Measurements from ENCODE around the gene RPS8. TPM values are rescaled to one million over a fixed set of nuclear protein-coding genes. Genes with fewer than 3 reads are reported as not detected.
A peak's percentile ranks its signal among the peaks of the same experiment; 100 is the strongest.

Gene RPS8
- total RNA-seq, 2 donors from 2014 or later, result 2,014 to 2,050 TPM

DNA sequence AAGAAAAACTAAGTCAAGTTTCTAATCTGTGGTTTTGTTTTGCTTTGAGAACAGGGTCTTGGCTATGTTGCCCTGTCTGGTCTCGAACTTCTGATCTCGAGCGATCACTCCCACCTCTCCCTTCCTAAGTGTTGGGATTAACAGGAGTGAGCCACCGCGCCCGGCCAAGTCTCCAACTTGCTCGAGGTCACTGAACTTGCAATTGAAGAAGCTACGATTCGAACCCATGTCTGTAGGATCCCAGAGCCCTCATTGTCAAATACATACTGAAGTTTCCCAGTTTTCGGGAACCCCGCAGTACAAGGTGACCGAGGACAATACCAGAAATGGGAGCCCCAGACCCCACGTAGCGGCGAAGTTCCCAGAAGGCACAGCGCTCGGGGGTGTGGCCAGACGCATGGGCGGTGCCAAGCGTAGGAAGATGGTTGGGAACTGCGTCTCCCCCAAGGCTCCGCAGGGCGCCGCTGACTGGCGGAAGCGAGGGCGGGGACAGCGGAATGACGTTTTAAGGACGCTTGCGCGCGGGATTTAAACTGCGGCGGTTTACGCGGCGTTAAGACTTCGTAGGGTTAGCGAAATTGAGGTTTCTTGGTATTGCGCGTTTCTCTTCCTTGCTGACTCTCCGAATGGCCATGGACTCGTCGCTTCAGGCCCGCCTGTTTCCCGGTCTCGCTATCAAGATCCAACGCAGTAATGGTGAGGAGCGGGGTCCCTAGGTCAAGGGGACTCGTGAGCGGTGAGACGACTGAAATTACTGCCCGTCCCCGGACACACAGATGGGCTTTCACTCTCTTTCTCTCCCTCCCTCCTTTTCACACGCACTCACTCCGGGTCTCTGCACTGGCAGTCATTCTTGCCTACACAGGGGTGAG lies 35.8 kb upstream of the RPS8 start, which contains the start of gene KIF2C:
Gene KIF2C (plus strand): TSS at position 531 of the 872 bp plus-strand sequence. CDS start 96 bp downstream, at position 627.
- H3K27ac ChIP-seq (ENCODE audit: low read depth, low read length), result peak within 1 kb of the TSS; percentile 1
- H3K27me3 ChIP-seq (ENCODE audit: control insufficient read depth, insufficient read depth, low read length, poor library complexity, severe bottlenecking), result no peaks in the 10 kb centered on the region
- peaks cover 25% of the 10 kb centered on the region for H3K36me3 Mint-ChIP-seq (ENCODE audit: low read depth)
- peaks cover 7% of the 10 kb centered on the region for H3K4me1 Mint-ChIP-seq
- peak within 1 kb of the TSS; percentile 95 for H3K4me3 Mint-ChIP-seq
- peaks cover 23% of the 10 kb centered on the region for H3K36me3 ChIP-seq (ENCODE audit: control insufficient read depth, insufficient read depth, low read length)
- H3K4me3 ChIP-seq (ENCODE audit: low read length), result peak within 1 kb of the TSS; percentile 100
- H3K9me3 ChIP-seq (ENCODE audit: control insufficient read depth, low read length), result no peaks in the 10 kb centered on the region
- H3K9ac ChIP-seq (ENCODE audit: extremely low read depth, low read length, poor library complexity, severe bottlenecking), result peak within 1 kb of the TSS; percentile 90
- TF ChIP-seq, protein P1, sequence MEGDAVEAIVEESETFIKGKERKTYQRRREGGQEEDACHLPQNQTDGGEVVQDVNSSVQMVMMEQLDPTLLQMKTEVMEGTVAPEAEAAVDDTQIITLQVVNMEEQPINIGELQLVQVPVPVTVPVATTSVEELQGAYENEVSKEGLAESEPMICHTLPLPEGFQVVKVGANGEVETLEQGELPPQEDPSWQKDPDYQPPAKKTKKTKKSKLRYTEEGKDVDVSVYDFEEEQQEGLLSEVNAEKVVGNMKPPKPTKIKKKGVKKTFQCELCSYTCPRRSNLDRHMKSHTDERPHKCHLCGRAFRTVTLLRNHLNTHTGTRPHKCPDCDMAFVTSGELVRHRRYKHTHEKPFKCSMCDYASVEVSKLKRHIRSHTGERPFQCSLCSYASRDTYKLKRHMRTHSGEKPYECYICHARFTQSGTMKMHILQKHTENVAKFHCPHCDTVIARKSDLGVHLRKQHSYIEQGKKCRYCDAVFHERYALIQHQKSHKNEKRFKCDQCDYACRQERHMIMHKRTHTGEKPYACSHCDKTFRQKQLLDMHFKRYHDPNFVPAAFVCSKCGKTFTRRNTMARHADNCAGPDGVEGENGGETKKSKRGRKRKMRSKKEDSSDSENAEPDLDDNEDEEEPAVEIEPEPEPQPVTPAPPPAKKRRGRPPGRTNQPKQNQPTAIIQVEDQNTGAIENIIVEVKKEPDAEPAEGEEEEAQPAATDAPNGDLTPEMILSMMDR (conservative IDR thresholded peaks at IDR 0.05), result no peak
- H3K27me3 Mint-ChIP-seq (ENCODE audit: insufficient read depth), result peaks cover 2% of the 10 kb centered on the region
- no peaks in the 10 kb centered on the region for H3K4me1 ChIP-seq (ENCODE audit: control insufficient read depth, insufficient read depth, low read length)
- DNase-seq, result peak; percentile 98
- 3 to 12% methylated on average over 19 to 57 of the region's 57 CpGs for WGBS, 2 experiments (ENCODE audit: insufficient coverage in 1 of 2, insufficient read length in 1 of 2)
- peak within 1 kb of the TSS; percentile 99 for H3K27ac Mint-ChIP-seq
- H3K9me3 Mint-ChIP-seq, result peaks cover 7% of the 10 kb centered on the region

GRCh38 chr1:44740179-44740617 lies 35.1 kb upstream of the RPS8 start:
- Histone ChIP-seq H3K4me3 (ENCODE audit: low read length) (peak overlapping the region; percentile 100), H3K27ac (ENCODE audit: low read depth, low read length) (no peak overlapping the region), H3K4me1 (ENCODE audit: control insufficient read depth, insufficient read depth, low read length) (no peaks in the 10 kb centered on the region), H3K9ac (ENCODE audit: extremely low read depth, low read length, poor library complexity, severe bottlenecking) (peak overlapping the region; percentile 90), H3K9me3 (ENCODE audit: control insufficient read depth, low read length) (no peaks in the 10 kb centered on the region), H3K27me3 (ENCODE audit: control insufficient read depth, insufficient read depth, low read length, poor library complexity, severe bottlenecking) (no peaks in the 10 kb centered on the region), H3K36me3 (ENCODE audit: control insufficient read depth, insufficient read depth, low read length) (peaks cover 23% of the 10 kb centered on the region)
- 2 to 3% methylated on average over 13 to 14 of the region's 14 CpGs for WGBS, 2 experiments (ENCODE audit: insufficient coverage in 1 of 2, insufficient read length in 1 of 2)
- Mint-ChIP-seq H3K27ac (peak overlapping the region; percentile 99), H3K36me3 (ENCODE audit: low read depth) (peaks cover 25% of the 10 kb centered on the region), H3K4me3 (peak overlapping the region; percentile 95), H3K4me1 (peaks cover 7% of the 10 kb centered on the region), H3K9me3 (peaks cover 7% of the 10 kb centered on the region), H3K27me3 (ENCODE audit: insufficient read depth) (peaks cover 2% of the 10 kb centered on the region)
- DNase-seq, result no peak
- TF ChIP-seq, protein P1 (conservative IDR thresholded peaks at IDR 0.05), result no peak

GRCh38 chr1:44743211-44743610 lies 32.1 kb upstream of the RPS8 start:
- H3K27me3 ChIP-seq (ENCODE audit: control insufficient read depth, insufficient read depth, low read length, poor library complexity, severe bottlenecking), result no peaks in the 10 kb centered on the region
- no peak overlapping the region for H3K4me3 ChIP-seq (ENCODE audit: low read length)
- no peaks in the 10 kb centered on the region for H3K9me3 ChIP-seq (ENCODE audit: control insufficient read depth, low read length)
- Mint-ChIP-seq H3K27me3 (ENCODE audit: insufficient read depth) (no peaks in the 10 kb centered on the region), H3K36me3 (ENCODE audit: low read depth) (peaks cover 42% of the 10 kb centered on the region), H3K27ac (peak overlapping the region; percentile 78), H3K9me3 (peaks cover 6% of the 10 kb centered on the region), H3K4me1 (peaks cover 7% of the 10 kb centered on the region), H3K4me3 (no peak overlapping the region)
- peaks cover 42% of the 10 kb centered on the region for H3K36me3 ChIP-seq (ENCODE audit: control insufficient read depth, insufficient read depth, low read length)
- TF ChIP-seq, protein P1 (conservative IDR thresholded peaks at IDR 0.05), result no peak
- WGBS, 2 experiments (ENCODE audit: insufficient coverage in 1 of 2, insufficient read length in 1 of 2), result 93% methylated on average over 1 of the region's 1 CpG; no CpG with 5 or more reads in 1 of the 2 experiments
- H3K4me1 ChIP-seq (ENCODE audit: control insufficient read depth, insufficient read depth, low read length), result no peaks in the 10 kb centered on the region
- DNase-seq, result no peak
- no peak overlapping the region for H3K9ac ChIP-seq (ENCODE audit: extremely low read depth, low read length, poor library complexity, severe bottlenecking)
- H3K27ac ChIP-seq (ENCODE audit: low read depth, low read length), result no peak overlapping the region

Measured in endodermal cell (in vitro differentiated cells).